SIG-M5 treated with dmso at 0.1 percent for 504 hours (cell line): ENCODE measurements around the gene ZNF205.
"Not testable (repeated sequence)": the region's sequence is repeated elsewhere in the genome, so short reads cannot be mapped to it uniquely, and the experiment has no call there.

Experiments used
- DNase-seq: peaks from one replicate; lab custom pipeline; 2025; ENCODE audit not compliant: unreplicated experiment; lab: John Stamatoyannopoulos, UW

Gene ZNF205

GRCh38 chr16:3131755-3132377 is 19.5 kb downstream of the ZNF205 start:
- peak; percentile 56 for DNase-seq

GRCh38 chr16:3133844-3134243 is 21.5 kb downstream of the ZNF205 start:
- no peak for DNase-seq

- peak; percentile 99 for DNase-seq
Observed at GRCh38 chr16:3134338-3135125, 22.1 kb downstream of the ZNF205 start, which contains the start of gene ZNF213. TSS of gene ZNF213 (plus strand) at chr16:3135029. CDS start at chr16:3137281, 2,252 bp downstream.

DNA sequence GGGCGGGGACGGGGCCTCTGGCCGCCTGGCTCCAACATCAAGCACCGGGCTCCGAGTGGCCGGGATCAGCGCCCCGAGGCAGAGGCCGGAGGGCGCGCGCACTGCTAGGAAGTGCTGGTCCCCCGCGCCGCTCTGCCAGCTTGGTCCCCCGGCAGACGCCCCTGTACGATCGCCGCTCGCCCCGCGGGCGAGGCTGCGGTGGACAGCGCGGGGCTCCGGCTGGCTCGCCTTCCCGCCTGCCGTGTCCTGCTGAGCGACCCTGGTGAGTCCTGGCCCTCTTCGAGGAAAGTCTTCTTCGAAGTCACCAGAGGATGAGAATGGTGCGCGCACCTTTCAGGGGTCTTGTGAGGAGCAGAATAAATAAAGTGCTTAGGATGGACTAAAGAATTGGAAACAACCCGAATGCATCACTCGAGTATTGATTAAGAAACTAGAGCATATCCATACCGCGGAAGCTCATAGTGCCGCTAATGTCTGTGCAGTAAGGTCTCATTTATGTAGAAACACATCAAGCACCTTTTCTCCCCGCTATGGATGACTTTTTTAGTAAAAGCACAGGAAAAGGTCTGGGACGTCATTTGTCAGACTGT is 22.8 kb downstream of the ZNF205 start:
- DNase-seq: no peak

- no peak for DNase-seq
Observed at GRCh38 chr16:3137267-3137666, 24.9 kb downstream of the ZNF205 start.

GRCh38 chr16:3138342-3138741 is 26.0 kb downstream of the ZNF205 start:
- DNase-seq: no peak

DNA sequence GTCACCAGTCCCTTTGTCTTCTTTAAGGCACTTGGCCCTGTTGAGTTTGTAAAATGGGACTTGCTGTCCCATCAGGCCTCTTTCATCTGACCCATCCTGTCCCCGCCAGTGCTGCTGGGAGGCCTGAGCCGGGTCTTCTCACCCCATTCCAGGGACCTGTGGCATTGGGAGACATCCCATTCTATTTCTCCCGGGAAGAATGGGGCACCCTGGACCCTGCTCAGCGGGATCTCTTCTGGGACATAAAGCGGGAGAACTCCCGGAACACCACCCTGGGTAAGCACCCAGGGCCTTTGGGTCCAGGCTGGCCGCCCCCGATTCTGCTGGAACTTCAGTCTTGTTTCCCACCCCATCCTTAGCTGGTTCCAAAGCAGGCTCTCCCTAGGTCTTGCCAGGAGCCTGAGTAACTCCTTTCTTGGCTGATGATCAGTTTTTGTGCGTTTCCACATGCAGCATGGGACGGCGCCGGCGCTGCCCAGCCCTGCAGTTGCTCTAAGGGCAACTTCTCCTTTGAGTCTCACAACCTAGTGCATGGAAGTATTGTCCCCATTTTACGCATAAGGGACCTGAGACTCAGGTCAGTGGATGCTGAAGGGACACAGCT is 26.5 kb downstream of the ZNF205 start:
- no peak for DNase-seq

DNA sequence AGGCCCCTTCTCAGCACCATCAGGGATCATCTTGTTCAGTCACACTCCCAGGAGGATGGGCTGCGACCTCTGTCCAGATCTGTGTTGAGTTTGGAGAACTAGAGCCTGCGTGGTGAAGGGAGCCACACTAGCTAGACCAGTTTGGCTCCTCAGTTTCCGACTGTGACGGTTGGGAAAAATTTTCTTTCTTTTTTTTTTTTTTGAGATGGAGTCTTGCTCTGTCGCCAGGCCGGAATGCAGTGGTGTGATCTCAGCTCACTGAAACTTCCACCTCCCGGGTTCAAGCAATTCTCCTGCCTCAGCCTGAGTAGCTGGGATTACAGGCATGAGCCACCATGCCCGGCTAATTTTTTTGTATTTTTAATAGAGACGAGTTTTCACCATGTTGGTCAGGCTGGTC is 27.2 kb downstream of the ZNF205 start:
- not testable (repeated sequence) for DNase-seq

- no peak for DNase-seq
Observed at GRCh38 chr16:3140603-3141427, 28.4 kb downstream of the ZNF205 start.

GRCh38 chr16:3141781-3142311 is 29.5 kb downstream of the ZNF205 start:
- no peak for DNase-seq

DNA sequence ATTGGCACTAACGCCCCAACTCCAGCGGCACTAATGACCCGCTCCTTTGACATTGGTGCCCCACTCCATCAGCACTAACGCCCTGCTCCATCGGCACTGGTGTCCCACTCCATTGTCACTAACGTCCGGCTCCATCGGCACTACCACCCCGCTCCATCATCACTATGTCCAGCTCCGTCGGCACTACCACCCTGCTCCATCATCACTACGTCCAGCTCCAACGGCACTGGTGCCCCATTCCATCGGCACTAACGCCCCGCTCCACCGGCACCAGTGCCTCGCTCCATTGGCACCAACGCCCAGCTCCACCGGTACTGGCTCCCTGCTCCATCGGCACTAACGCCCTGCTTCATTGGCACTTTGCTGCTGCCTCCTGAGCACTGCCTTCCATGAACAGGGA is 29.9 kb downstream of the ZNF205 start:
- no peak for DNase-seq

DNA sequence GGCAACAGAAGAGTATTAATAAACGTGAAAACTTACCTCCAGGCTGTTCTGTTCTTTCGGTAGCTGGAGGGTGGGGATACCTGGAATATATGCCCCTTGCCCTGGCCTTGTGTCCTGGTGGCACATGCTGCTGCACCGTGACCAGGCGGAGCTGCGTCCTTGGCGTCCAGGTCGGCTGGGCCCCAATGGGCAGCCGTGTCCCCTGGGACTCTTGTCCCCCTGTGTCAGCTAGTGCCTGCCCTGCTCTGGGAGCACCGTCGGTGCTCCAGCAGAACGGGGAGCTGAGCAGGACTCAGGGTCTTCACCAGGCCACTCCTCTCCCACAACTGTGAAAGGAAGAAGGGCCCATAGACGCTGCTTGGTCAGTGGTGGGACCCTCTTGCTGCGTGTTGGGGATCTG is 30.4 kb downstream of the ZNF205 start:
- DNase-seq: no peak

GRCh38 chr16:3143189-3143588 is 30.8 kb downstream of the ZNF205 start:
- DNase-seq: no peak

GRCh38 chr16:3143598-3144320 is 31.4 kb downstream of the ZNF205 start:
- no peak for DNase-seq

DNA sequence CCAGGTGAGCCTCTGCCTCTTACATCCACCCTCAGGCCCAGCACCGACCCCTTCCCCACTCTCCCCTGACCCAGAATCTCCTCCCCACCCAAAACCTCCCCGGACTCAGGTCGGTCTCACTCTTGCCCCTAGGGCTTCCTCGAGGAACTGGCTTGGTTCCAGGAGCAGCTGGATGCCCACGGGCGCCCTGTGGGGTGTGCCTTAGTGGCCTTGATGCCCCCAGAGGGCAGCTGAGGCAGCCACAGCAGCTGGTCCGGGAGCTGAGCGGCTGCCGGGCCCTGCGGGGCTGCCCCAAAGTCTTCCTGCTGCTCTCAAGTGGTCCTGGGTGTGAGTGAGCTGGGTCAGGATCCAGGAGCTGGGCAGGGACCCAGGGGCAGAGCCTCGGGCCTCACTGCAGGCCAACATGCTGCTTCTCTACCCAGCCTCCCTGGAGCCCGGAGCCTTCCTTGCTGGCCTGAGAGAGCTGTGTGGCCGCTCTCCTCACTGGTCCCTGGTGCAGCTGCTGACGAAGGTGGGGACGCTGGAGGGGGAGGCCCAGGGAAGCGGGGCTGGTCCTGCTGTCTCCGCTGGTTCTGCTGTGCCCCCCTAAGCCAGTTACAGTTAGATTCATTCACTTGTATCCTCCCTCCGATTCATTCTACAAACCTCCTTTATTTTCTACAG is 32.1 kb downstream of the ZNF205 start:
- no peak for DNase-seq

GRCh38 chr16:3145151-3145550 is 32.8 kb downstream of the ZNF205 start:
- no peak for DNase-seq

DNA sequence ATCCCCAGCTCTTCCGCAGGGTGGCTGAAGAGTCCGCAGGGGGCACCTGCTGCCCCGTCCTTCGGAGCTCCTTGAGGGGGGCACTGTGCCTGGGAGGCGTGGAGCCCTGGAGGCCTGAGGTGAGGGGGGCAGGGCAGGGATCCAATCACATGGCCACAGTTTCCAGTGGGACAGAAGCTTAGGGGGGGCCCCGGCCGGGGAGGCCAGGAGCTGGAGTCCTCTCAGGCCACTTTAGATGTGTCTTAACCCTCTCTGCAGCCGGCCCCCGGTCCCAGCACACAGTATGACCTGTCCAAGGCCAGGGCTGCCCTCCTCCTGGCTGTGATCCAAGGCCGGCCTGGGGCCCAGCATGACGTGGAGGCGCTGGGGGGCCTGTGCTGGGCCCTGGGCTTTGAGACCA is 33.3 kb downstream of the ZNF205 start:
- DNase-seq: no peak

- no peak for DNase-seq
Observed at GRCh38 chr16:3147046-3147756, 34.8 kb downstream of the ZNF205 start.

- no peak for DNase-seq
Observed at GRCh38 chr16:3147757-3148104, 35.3 kb downstream of the ZNF205 start.
